ENCODE data around the gene DNAL4. TPM values are rescaled to one million over a fixed set of nuclear protein-coding genes. Genes with fewer than 3 reads are reported as not detected.

DNAL4 gene
- total and polyA plus RNA-seq, 2 donors (not counting 3 experiments of a cell fraction or from before 2014, with no cell fraction given), result 12.9 to 22.7 TPM

GRCh38 chr22:38829485-38829884 is 35.5 kb upstream of the DNAL4 start:
- CTCF ChIA-PET, result interaction anchor here (0.5 to 2.5 kb wide), 3 partner anchors 26 to 294 kb away, joined by 3 to 16 read pairs (median 3); no protein-coding TSS in a partner anchor

More at GRCh38 chr22:38829485-38829884, 35.5 kb upstream of the DNAL4 start:
- Histone ChIP-seq H3K9me3 (replicated peaks; ENCODE audit: control insufficient read depth, insufficient read depth, low read length) (no peaks in the 10 kb centered on the region), H3K4me1 (ENCODE audit: control insufficient read depth, extremely low read depth, insufficient read depth, low read length) (no peaks in the 10 kb centered on the region), H4K20me1 (replicated peaks; ENCODE audit: control insufficient read depth, extremely low read depth, insufficient read depth, low read length) (no peaks in the 10 kb centered on the region), H2AFZ (ENCODE audit: low read depth, low read length) (no peak overlapping the region), H3K36me3 (ENCODE audit: control insufficient read depth in 2 of 2, extremely low read depth in 1 of 2, insufficient read depth in 2 of 2, low read length in 2 of 2) (no peaks in the 10 kb centered on the region), H3K9ac (replicated peaks; ENCODE audit: extremely low read depth, insufficient read depth, low read length) (no peak overlapping the region), H3K4me2 (ENCODE audit: insufficient read depth, low read length) (no peak overlapping the region), H3K27me3 (ENCODE audit: control insufficient read depth in 2 of 2, insufficient read depth in 2 of 2, low read length in 2 of 2) (no peaks in the 10 kb centered on the region), H3K9me1 (replicated peaks; ENCODE audit: control insufficient read depth, extremely low read depth, insufficient read depth, low read length) (no peaks in the 10 kb centered on the region), H3K27ac (ENCODE audit: insufficient read depth, low read depth, low read length) (no peak overlapping the region), H3K79me2 (ENCODE audit: control insufficient read depth, insufficient read depth, low read length) (no peaks in the 10 kb centered on the region), H3K4me3 (replicated peaks in 1 of 3; ENCODE audit: insufficient read depth in 1 of 3, low read depth in 1 of 3, low read length in 3 of 3) (no peak overlapping the region)
- BruUV-seq (replicated peaks), result no TSS peak
- FAIRE-seq (no peak), DNase-seq (ENCODE audit: low read depth, low spot score) (no peak)
- TF ChIP-seq MYC (IDR thresholded peaks at IDR 0.05; ENCODE audit: low read depth, low read length), result no peak
- TF ChIP-seq MAX (IDR thresholded peaks at IDR 0.05; ENCODE audit: insufficient read depth, insufficient read length), result no peak
- TF ChIP-seq EZH2 (IDR thresholded peaks at IDR 0.05; ENCODE audit: borderline replicate concordance, low read depth, low read length, severe bottlenecking), result no peak
- TF ChIP-seq JUN (IDR thresholded peaks at IDR 0.05; ENCODE audit: borderline replicate concordance, insufficient read depth, insufficient read length, low read depth), result no peak
- no peak for TF ChIP-seq CTCF (IDR thresholded peaks at IDR 0.05; ENCODE audit: extremely low read depth in 1 of 2, insufficient read depth in 1 of 2, low read depth in 1 of 2, low read length in 2 of 2)
- TF ChIP-seq FOS (IDR thresholded peaks at IDR 0.05; ENCODE audit: borderline replicate concordance, insufficient read depth, low read length), result no peak
- no peak for TF ChIP-seq POLR2AphosphoS5 (IDR thresholded peaks at IDR 0.05; ENCODE audit: insufficient read depth, low read depth, low read length)
- TF ChIP-seq POLR2A (IDR thresholded peaks at IDR 0.05; ENCODE audit: low read depth, low read length), result no peak
- no peak for TF ChIP-seq GATA2 (IDR thresholded peaks at IDR 0.05; ENCODE audit: insufficient read depth, insufficient read length, low read depth, low read length)
- intact Hi-C loops (cut with micrococcal nuclease), result no loop called here
- dilution Hi-C loops (cut with MboI; ENCODE audit: extremely low pct_ligation_motif_present, low sequenced_read_pairs), result no loop called here
- POLR2A ChIA-PET, result no interaction called here
